MV-4-11 (cell line): ENCODE results near the gene TIMP1.
"Not testable (repeated sequence)": the region's sequence is repeated elsewhere in the genome, so short reads cannot be mapped to it uniquely, and the experiment has no call there.

Experiments
- DNase-seq: peaks from one replicate; lab custom pipeline; 2025; lab: John Stamatoyannopoulos, UW

The TIMP1 gene

DNA sequence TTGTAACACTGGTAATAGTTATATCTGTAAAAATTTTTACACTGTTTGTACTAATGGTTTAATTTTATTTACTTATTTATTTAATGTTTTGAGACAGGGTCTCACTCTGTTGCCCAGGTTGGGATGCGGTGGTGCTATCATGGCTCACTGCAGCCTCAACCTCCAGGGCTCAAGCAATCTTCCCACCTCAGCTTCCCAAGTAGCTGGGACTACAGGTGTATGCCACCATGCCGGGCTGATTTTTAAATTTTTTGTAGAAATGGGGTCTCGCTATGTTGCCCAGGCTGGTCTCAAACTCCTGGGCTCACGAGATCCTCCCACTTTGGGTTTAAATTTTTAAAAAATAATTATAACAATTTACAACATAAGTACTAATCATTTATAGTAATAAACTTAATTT lies 20.9 kb downstream of the TIMP1 start:
- not testable (repeated sequence) for DNase-seq

DNA sequence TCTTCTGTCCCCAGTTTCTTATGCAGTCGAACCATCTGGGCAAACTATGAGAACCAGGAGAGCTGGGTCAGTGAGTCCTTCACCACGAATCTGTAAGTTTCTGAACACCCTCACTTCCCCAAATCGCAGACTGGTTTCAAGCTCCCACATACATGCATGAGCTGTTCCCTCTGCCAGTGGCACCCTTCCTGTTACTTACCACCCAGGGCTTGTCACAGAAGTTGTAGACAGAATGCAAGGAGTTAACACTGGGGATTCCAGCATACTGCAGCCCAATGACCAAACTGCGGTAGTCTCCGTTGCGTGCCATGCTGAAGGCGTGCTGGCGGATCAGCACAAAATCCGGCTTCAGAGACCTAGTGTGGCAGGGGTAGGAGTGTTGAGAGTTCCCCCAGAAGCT lies 22.8 kb downstream of the TIMP1 start:
- DNase-seq = peak; percentile 78

DNA sequence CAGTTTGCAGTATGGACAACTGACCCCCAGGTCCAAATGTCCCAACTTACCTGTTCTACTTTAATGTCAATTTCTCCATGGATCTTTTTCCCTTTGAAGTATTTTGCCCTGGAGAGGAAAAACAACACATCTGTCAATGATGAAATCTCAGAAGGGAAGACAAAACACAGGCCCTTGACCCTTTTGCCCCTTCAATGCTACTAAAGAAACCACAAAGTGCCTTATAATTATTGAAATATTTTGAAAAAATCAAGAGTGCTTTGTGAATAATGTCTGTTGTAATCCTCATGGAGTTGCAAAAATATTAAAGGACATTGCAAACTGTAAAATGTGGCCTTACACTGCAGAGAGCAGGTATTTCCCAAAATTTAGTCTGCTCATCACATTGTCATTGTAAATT lies 24.9 kb downstream of the TIMP1 start:
- no peak for DNase-seq

DNA sequence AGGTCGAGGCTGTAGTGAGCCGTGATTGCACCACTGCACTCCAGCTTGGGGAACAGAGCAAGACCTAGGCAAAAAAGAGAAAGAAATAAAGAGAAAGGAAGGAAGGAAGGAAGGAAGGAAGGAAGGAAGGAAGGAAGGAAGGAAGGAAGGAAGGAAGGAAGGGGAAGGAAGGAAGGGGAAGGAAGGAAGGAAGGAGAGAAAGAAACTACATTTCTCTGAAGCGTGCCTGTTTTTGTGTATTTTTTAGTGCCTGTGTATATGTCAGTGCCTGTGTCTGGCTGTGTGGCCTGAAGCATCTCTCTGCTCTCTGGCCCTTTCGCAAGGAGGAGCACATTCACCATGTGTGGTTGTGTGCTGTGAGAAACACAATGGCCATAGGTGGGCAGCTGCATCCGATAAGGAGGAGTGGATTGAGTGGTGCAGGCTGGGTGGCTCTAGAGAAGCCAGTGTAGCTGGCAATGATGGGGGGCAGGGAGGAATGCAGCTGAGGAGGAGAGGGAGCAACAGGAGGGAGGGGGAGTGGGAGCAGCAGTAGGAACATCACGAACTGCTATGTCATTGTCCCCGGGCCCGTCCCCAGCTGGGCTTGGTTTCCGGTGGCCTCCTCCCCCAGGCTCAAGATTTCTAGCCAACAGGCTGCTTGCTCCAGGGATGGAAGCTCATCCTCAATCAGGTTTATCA lies 26.0 kb downstream of the TIMP1 start:
- no peak for DNase-seq

DNA sequence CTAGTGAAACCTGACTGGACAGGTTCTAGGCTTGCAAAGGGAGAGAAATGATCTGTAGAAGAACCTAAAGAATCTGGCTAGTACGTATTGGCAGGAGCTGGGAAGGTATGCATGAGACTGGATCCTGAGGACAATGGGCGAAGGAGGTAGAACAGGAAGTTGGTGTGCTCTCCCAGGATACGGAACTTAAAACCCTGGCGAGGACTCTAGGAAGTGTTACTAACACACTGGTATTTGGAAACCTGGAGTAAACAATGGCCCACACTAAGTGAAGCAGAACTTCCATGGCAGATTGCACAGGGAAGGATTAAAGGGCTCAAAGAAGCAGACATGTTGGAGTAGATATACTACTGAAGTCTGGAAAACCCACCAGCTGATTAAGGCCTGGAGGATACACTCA lies 28.3 kb downstream of the TIMP1 start:
- no peak for DNase-seq

DNA sequence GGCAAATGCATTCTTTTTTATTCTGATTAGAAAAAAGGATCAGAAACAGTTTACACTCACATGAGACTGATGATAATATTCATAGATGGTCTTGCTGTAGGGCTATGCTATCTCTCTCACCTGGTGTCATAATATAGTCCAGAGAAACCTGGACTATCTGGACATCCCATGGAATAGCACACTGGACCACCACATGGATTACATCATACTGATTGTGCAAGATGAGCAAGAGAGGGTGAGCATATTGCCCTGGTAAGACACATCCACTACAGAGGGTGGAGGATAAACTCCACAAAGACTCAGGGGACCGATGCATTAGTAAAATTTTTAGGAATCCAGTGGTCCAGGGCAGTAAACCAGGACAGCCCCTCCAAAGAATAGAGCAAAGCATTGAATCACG lies 29.3 kb downstream of the TIMP1 start:
- no peak for DNase-seq

DNA sequence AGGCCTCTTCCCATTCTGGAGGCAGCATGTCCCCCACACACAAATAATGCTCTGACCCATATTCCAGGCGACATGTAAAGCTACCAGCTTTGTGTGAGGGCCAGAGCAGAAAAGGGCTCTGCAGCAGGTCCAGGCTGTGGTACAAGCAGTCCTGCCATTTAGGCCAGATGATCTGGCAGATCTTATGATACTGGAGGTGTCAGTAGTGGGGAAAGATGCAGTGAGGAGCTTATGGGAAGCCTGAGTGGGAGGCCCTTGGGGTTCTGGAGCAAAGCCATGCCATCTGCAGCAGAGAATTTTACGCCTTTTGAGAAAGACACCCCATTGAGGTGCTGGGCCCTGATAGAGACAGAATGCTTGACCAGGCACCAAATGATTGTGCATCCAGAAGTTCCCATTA lies 29.7 kb downstream of the TIMP1 start:
- DNase-seq = no peak

DNA sequence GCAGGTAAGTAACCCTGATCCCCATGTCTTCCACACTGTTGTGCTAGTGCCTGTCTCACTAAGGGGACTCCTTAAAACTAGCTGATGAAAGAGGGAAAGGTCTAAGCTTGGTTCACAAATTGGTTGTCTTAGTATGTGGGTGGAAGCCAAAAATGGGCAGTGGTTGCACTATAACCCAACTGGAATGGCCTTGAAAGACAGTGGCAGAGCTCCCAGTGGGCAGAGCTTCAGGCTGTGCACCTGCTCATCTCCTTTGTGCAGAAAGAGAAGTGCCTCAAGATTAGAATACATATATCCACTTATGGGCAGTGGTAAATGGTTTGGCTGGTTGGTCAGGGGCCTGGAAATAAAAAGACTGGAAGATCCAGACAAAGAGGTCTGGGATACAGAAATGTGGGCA lies 30.2 kb downstream of the TIMP1 start:
- DNase-seq = no peak

DNA sequence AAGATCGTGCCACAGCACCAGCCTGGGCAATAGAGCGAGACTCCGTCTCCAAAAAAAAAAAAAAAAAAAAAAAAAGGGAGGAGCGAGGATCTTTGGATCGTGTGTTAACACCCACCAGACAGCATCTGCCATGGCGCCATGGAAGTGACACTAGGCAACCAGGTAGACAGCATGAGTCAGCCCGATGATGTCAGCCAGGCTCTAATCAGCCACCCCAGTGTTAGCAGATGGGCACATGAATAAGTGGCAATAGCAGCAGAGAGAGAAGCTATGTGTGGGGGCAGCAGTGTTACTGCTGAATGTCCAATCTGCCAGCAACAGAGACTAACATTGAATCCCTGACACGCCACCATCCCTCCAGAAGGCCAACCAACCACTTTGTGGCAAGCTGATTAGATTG lies 30.8 kb downstream of the TIMP1 start:
- DNase-seq = no peak

DNA sequence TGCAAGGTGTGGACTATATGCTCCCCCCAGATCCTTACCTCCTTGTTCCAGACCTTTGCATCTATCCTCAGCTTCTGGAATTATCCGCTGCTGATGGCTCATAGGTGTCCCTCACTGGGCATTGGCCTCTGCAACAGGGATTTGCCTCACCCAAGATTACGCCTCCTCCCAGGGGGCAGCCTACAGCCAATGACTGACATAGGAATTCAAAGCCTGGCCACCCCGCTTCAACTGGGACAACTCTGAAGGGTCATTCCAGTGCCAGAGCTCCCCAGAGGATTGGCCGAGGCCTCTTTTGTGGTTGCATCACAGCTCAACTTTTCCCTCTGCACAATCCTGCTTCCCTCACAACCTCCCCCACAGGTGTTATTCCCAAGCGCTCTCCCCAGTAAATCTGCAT lies 32.4 kb downstream of the TIMP1 start:
- DNase-seq = no peak

DNA sequence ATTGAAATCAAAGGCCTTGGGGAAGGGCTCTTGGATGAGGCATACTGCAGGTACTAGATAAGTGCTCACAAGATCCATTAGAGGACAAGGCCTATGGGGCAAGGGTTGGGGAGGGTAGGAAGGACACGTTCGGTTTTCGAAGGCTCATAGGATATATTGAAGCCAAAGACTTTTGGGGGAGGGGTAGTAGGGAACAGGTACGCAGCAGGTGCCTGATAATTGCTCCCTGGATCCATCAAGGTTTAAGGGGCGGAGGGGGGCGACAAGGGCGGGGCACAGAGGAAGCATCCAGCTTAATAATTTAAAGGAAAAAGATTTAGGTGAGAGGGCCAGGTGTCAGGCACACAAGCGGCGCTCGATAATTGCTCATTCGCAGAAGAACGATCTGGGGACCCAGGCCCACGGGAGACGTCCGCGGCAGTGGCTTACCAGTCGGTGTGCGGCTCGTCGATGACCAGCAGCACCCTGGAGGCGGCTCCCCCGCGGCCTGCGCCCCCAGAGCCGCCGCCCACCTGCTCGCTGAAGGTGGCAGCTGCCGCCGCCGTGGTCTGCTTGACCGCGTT lies 36.8 kb downstream of the TIMP1 start:
- DNase-seq = no peak

DNA sequence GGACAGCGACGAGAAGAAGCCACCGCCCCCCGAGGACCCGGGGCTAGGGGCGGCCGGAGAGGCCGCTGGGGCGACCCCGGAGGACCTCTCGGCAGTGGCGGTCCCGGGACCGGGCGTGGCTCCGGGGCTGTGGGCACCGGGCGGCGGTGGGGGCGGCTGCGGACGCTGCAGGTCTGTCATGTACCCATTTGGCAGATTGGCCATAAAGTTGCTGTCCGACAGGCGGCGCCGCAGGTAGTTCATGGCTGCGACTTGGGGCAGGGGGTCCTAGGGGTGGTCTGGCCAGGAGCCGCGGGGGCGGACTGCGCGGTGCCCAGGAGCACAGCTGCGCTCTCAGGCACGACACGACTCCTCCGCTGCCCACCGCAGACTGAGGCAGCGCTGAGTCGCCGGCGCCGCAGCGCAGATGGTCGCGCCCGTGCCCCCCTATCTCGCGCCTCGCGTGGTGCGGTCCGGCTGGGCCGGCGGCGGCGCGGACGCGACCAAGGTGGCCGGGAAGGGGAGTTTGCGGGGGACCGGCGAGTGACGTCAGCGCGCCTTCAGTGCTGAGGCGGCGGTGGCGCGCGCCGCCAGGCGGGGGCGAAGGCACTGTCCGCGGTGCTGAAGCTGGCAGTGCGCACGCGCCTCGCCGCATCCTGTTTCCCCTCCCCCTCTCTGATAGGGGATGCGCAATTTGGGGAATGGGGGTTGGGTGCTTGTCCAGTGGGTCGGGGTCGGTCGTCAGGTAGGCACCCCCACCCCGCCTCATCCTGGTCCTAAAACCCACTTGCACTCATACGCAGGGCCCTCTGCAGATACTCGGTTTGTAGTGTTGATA lies 37.5 kb downstream of the TIMP1 start, which contains the start of gene SYN1:
TSS of gene SYN1 (minus strand) at position 372 of the 817 bp plus-strand sequence. CDS start at position 243, 129 bp downstream.
- DNase-seq = peak; percentile 59

DNA sequence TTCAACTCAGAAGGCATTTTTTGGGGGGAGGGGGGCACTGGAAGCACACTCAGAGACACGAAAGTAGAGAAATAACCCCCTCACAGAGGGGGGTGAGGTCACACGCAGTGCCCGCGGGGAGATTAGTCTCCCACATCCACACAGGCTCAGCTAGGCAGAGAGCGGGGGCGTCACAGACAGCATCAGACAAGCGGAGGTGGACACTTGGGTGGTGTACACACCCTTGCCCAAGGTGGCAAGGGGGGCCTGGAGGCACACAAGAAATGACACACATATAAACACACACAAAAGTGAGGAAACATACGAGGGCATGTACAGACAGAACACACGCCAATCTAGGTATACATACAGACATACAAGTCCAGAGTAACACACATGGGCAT lies 38.1 kb downstream of the TIMP1 start:
- no peak for DNase-seq

DNA sequence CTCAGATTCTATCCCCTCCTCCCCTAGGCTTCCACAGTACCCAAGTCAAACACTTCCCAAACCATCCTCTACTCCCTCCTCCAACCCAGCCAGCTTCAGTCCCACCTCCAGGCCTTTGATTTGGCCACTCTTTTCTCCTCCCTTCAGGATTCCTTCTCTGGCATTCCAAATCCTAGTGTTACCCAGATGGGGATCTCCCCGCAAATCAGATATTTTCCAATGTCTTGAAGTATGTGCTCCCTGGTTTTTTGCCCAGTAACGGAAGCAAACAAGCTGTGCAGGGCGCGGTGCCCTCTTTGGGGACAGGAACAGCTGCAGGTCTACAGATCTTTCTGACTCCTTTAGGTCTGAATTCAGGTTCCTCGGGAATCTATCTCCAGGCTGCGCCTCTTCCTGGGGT lies 39.6 kb downstream of the TIMP1 start:
- no peak for DNase-seq

DNA sequence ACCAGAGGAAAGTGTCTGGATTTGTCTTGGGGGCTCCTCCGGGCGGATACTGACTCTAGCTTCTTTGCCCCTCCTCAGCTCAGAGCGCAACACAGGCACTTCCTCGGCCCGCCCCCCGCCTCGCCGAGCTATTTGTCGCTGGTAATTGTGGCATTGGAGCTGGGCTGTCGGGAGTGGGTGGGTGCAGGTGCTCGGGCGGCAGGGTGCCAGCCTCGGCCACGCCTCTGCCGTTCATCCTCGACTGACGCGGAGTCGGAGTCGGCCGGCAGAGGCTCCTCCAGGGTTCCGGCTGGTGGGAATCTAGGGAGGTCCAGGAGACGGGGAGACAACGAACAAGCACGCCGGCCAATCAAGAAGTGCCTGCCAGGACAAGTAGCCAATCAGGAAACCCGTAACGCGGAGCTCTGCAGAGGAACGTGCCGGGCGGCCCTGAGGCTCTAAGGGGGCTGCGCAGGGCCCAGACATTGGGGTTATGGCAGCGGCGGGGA lies 41.3 kb downstream of the TIMP1 start:
- DNase-seq = peak; percentile 32

DNA sequence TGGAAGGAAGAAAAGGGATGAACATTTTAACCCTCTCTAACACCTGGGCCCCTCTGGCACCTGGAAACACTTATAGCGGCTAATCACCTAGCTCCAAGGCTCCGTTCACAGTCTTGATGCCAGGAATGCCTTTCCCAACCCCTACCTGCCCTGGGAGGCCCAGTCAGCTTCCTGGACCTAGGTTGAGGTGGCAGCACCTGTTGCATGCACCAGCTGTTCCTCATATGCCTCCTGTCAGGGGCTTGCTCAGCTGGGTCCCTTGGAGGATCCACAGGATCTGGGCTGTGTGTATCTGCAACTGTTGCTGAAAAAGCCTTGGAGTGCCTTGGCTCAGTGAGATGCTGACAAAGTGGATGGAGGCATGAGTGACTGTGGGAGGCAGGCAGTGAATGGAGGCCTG lies 43.1 kb downstream of the TIMP1 start:
- DNase-seq = no peak

DNA sequence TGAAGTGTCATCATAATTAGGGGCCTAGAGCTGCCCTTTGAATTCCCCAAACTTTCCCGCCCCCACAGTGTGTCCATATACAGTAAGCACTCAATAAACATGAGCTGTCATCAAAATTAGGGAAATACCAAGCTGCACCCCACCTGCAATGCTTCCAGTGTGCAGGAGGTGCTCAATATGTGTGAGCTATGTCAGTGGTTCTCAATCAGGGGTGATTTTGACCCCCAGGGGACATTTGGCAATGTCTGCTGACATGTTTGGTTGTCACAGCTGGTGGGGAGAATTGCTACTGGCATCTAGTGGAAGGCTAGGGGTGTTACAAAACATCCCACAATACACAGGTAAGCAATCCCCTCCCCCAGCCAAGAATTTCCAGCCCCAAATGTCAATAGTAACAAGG lies 46.7 kb downstream of the TIMP1 start:
- no peak for DNase-seq

DNA sequence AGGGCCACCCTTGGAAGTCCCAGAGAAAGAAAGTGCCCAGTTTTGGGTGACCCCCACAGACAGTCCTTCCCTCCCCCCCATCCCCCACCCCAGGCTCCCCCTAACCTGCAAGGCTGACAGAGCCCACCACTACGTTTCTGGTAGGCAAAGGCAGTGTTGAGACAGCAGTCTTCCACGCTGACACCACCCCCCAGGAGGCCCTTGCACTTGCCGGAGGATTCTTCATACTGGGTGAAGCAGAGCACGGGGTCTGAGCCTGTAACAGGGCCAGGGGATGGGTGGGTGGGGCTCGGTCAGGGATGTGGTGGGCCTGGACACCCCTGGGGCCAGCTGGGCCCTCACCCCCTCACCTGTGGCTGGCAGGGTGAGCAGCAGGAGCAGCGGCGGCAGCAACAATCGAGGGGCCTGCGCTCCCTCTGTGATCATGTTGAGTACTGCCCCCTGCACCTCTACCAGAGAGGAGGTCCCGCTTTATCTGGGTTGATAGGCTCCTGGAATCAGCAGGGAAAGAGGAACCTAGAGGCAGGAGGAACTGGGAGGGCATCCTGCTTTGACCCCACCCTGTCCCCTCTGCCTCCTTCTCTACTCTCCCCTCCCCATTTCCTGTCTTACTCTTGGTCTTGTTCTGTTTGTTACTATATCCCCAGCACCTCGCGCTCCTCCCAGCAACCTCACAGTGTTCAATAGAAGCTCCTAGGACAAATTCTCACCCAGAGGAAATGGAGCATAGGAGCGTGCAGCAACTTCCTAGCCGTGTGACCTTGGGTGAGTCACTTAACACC lies 47.4 kb downstream of the TIMP1 start, which contains the start of gene CFP:
TSS of gene CFP (minus strand) at position 512 of the 782 bp plus-strand sequence. CDS start at position 426, 86 bp downstream.
- peak; percentile 72 for DNase-seq

DNA sequence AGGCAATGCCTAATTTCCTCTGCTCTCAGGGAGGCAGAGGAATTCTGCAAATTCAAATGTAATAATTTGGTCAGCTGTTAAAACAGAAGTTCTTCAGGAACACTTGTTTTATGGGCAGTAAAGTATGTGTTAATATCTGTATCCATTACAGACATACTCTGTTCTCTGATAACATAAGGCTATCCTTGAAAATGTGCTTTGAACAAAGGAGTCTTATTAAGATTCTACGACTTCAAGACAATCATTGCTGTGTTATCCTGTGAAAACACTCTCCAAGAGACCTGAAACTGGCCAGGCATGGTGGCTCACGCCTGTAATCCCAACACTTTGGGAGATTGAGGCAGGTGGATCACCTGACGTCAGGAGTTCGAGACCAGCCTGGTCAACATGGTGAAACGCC lies 49.4 kb downstream of the TIMP1 start:
- no peak for DNase-seq

DNA sequence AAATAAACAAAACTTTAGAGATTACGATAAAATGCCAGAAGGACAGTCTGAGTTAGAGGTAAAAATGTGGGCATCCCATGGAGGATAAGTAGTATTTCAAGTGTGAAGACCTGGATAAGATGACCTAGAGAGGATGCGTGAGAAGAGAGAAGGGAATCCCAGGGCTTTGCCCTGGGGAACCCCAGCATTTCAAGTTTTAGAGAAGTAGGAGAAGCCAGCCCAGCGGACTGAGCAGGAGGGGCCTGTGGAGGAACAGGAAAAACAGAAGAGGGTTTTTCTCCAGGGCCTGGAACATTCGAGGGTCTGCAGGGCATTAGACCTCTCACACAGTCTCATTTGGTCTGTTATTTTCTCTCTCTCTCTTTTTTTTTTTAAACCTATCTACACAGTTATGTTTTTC lies 50.4 kb downstream of the TIMP1 start:
- DNase-seq = peak; percentile 41

DNA sequence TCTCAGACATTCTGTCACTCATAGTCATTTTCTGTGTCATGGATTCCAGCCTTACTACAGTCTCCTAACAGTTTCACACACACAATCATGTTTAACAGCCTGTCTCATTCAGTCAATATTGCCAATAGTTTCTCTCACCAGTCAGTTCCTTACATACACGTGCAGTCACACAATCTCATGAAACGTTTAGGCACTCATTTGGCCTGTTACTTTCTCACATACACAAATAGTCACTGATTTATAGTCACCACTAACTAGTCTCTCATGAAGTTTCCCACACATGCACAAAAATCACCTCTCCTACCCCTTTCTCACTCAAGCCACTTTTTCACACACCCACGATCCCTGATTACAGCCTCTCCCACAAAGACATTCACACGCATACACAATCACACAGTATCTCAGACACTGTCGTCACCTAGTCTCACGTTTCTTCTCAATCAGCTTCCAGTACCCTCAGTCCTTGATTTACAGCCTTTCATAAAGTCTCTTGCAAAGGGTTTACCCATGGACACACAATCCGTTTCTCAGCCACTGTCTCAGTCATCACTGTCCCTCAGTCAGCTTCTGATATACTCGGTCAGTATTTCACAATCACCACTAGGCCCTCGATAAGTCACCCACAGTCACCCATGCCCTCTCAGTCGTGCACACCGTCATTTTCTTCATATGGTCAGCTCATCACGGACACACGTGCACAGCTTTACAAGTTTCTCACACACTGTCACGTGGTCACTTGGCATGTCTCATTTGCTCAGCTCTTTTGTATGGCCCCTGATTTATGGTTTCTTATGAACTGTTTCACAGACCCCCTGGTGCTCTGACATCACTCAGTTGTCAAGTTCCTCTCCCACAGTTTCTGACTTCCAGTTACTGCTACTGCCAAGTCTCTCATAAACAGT lies 51.7 kb downstream of the TIMP1 start:
- DNase-seq = peak; percentile 78
